Trophoblast cell (in vitro differentiated cells and primary cell): ENCODE results near the gene GARNL3.

ENCODE experiments used
- DNase-seq, 2 donors: peaks; one replicate each; pipeline ENCODE4 v3.0.0-alpha.2; 2016
- H2AFZ ChIP-seq: 2 replicates; pipeline ENCODE4 v1.6.1; 2013; ENCODE audit warnings: low read length, moderate library complexity, mild to moderate bottlenecking; ENCODE audit not compliant: insufficient read depth, poor library complexity
- H2AK5ac ChIP-seq: 2 replicates; pipeline ENCODE4 v1.6.1; 2013; ENCODE audit warnings: mild to moderate bottlenecking, low read length
- H2BK120ac ChIP-seq: 2 replicates; pipeline ENCODE4 v1.6.1; 2013; ENCODE audit warnings: low read length, mild to moderate bottlenecking, moderate library complexity; ENCODE audit not compliant: insufficient read depth, poor library complexity
- H2BK12ac ChIP-seq: 2 replicates; pipeline ENCODE4 v1.6.1; 2013; ENCODE audit warnings: mild to moderate bottlenecking, low read length, moderate library complexity
- H2BK5ac ChIP-seq: 2 replicates; pipeline ENCODE4 v1.6.1; 2013; ENCODE audit warnings: low read length, low read depth, moderate library complexity, mild to moderate bottlenecking; ENCODE audit not compliant: poor library complexity
- H3K14ac ChIP-seq: 2 replicates; pipeline ENCODE4 v1.6.1; 2013; ENCODE audit warnings: mild to moderate bottlenecking, low read length
- H3K18ac ChIP-seq: 2 replicates; pipeline ENCODE4 v1.6.1; 2013; ENCODE audit warnings: mild to moderate bottlenecking, low read length
- H3K23ac ChIP-seq: 2 replicates; pipeline ENCODE4 v1.6.1; 2013; ENCODE audit warnings: low read length
- H3K27ac ChIP-seq: 2 replicates; pipeline ENCODE4 v1.5.1; 2013; ENCODE audit warnings: low read depth, mild to moderate bottlenecking, inconsistent platforms, low read length, moderate library complexity
- H3K27me3 ChIP-seq: 2 replicates; pipeline ENCODE4 v1.6.1; 2013; ENCODE audit warnings: inconsistent platforms, mild to moderate bottlenecking, low read length, moderate library complexity; ENCODE audit not compliant: insufficient read depth
- H3K36me3 ChIP-seq, 2 experiments: 1 replicate in 1 of 2; 2 replicates in 1 of 2; pipeline ENCODE4 v1.6.1; 2013; ENCODE audit warnings: low read length in 2 of 2, mild to moderate bottlenecking in 2 of 2, moderate library complexity in 1 of 2; ENCODE audit not compliant: insufficient read depth in 2 of 2, control insufficient read depth in 1 of 2
- H3K4ac ChIP-seq: 2 replicates; pipeline ENCODE4 v1.6.1; 2013; ENCODE audit warnings: low read depth, mild to moderate bottlenecking, low read length, moderate library complexity
- H3K4me1 ChIP-seq, 2 experiments: 1 replicate in 1 of 2; 2 replicates in 1 of 2; pipeline ENCODE4 v1.6.1; 2013; ENCODE audit warnings: low read length in 2 of 2, mild to moderate bottlenecking in 2 of 2, moderate library complexity in 1 of 2; ENCODE audit not compliant: insufficient read depth in 2 of 2, control insufficient read depth in 1 of 2
- H3K4me2 ChIP-seq: 2 replicates; pipeline ENCODE4 v1.6.1; 2013; ENCODE audit warnings: inconsistent platforms, mild to moderate bottlenecking, low read length, moderate library complexity
- H3K4me3 ChIP-seq: 2 replicates; pipeline ENCODE4 v1.5.1; 2013; ENCODE audit warnings: mild to moderate bottlenecking, low read depth, low read length, inconsistent platforms
- H3K79me1 ChIP-seq: one replicate; pipeline ENCODE4 v1.6.1; 2013; ENCODE audit warnings: low read length
- H3K79me2 ChIP-seq: 2 replicates; pipeline ENCODE4 v1.6.1; 2013; ENCODE audit warnings: low read length, mild to moderate bottlenecking; ENCODE audit not compliant: control insufficient read depth, insufficient read depth, poor library complexity
- H3K9ac ChIP-seq: 2 replicates; pipeline ENCODE4 v1.6.1; 2013; ENCODE audit warnings: mild to moderate bottlenecking, low read length
- H3K9me3 ChIP-seq: 2 replicates; pipeline ENCODE4 v1.6.1; 2013; ENCODE audit warnings: low read depth, mild to moderate bottlenecking, control low read depth, inconsistent platforms, low read length; ENCODE audit not compliant: insufficient read depth
- H4K12ac ChIP-seq: 2 replicates; pipeline ENCODE4 v1.6.1; 2013; ENCODE audit warnings: low read depth, mild to moderate bottlenecking, low read length, moderate library complexity
- H4K8ac ChIP-seq: 2 replicates; pipeline ENCODE4 v1.6.1; 2013; ENCODE audit warnings: low read depth, mild to moderate bottlenecking, low read length, moderate library complexity
- H4K91ac ChIP-seq: one replicate; pipeline ENCODE4 v1.6.1; 2013; ENCODE audit warnings: low read depth, mild to moderate bottlenecking, low read length, moderate library complexity
- WGBS: extraction: QIAGEN DNeasy Blood & Tissue Kit; methylation state at CpG from one replicate; pipeline ENCODE4 v1.1.7; 2013; ENCODE audit warnings: missing lambda C conversion rate; ENCODE audit not compliant: insufficient read length, insufficient coverage; ENCODE audit errors: extremely low coverage; 5-methylcytosine and 5-hydroxymethylcytosine counted together

The GARNL3 gene

GRCh38 chr9:127216888-127217217 is 47.7 kb upstream of the GARNL3 start:
- Histone ChIP-seq H4K12ac (no peak overlapping the region), H3K18ac (no peak overlapping the region), H2BK120ac (no peak overlapping the region), H2AFZ (no peak overlapping the region), H3K36me3 (no peaks in the 10 kb centered on the region), H3K27ac (no peak overlapping the region), H3K4ac (no peak overlapping the region), H3K14ac (no peak overlapping the region), H3K4me1 (no peaks in the 10 kb centered on the region), H2BK12ac (no peak overlapping the region), H2AK5ac (no peak overlapping the region), H3K4me3 (no peak overlapping the region), H3K79me1 (no peaks in the 10 kb centered on the region), H3K4me2 (no peak overlapping the region), H3K9ac (no peak overlapping the region), H3K27me3 (no peaks in the 10 kb centered on the region), H4K8ac (no peak overlapping the region), H3K23ac (no peak overlapping the region), H2BK5ac (no peak overlapping the region), H4K91ac (no peak overlapping the region), H3K9me3 (peaks cover 2% of the 10 kb centered on the region), H3K79me2 (no peaks in the 10 kb centered on the region)
- WGBS: no CpG with 5 or more reads among the region's 5 CpGs
- no peak for DNase-seq

- no peak overlapping the region for H3K14ac ChIP-seq
- H3K18ac ChIP-seq: no peak overlapping the region
- H2BK12ac ChIP-seq: no peak overlapping the region
- H3K9me3 ChIP-seq: peaks cover 4% of the 10 kb centered on the region
- no peaks in the 10 kb centered on the region for H3K79me1 ChIP-seq
- H4K12ac ChIP-seq: no peak overlapping the region
- no peak overlapping the region for H3K4me2 ChIP-seq
- H4K91ac ChIP-seq: no peak overlapping the region
- H2AK5ac ChIP-seq: no peak overlapping the region
- no peaks in the 10 kb centered on the region for H3K79me2 ChIP-seq
- H2BK5ac ChIP-seq: no peak overlapping the region
- H3K4me3 ChIP-seq: no peak overlapping the region
- no CpG with 5 or more reads among the region's 10 CpGs for WGBS
- H3K27ac ChIP-seq: no peak overlapping the region
- H3K9ac ChIP-seq: no peak overlapping the region
- no peak overlapping the region for H4K8ac ChIP-seq
- H2AFZ ChIP-seq: no peak overlapping the region
- DNase-seq: no peak
- H3K23ac ChIP-seq: no peak overlapping the region
- no peaks in the 10 kb centered on the region for H3K36me3 ChIP-seq
- no peak overlapping the region for H2BK120ac ChIP-seq
- peaks cover 0 to 1% of the 10 kb centered on the region in 2 experiments for H3K4me1 ChIP-seq
- H3K27me3 ChIP-seq: no peaks in the 10 kb centered on the region
- H3K4ac ChIP-seq: no peak overlapping the region
Observed at GRCh38 chr9:127218818-127219217, 45.8 kb upstream of the GARNL3 start.

GRCh38 chr9:127219520-127219919 is 45.1 kb upstream of the GARNL3 start:
- H3K79me2 ChIP-seq: peaks cover under 1% of the 10 kb centered on the region
- H2BK12ac ChIP-seq: no peak overlapping the region
- no peak overlapping the region for H3K27ac ChIP-seq
- H3K4ac ChIP-seq: no peak overlapping the region
- H2BK5ac ChIP-seq: no peak overlapping the region
- no CpG with 5 or more reads among the region's 6 CpGs for WGBS
- peaks cover 2% of the 10 kb centered on the region for H3K79me1 ChIP-seq
- no peak overlapping the region for H2AK5ac ChIP-seq
- no peak overlapping the region for H3K4me3 ChIP-seq
- H2BK120ac ChIP-seq: no peak overlapping the region
- no peak overlapping the region for H3K18ac ChIP-seq
- H4K12ac ChIP-seq: no peak overlapping the region
- H2AFZ ChIP-seq: no peak overlapping the region
- no peak overlapping the region for H4K91ac ChIP-seq
- DNase-seq: no peak
- H4K8ac ChIP-seq: no peak overlapping the region
- no peaks in the 10 kb centered on the region for H3K36me3 ChIP-seq
- no peak overlapping the region for H3K14ac ChIP-seq
- H3K23ac ChIP-seq: no peak overlapping the region
- peaks cover 7% of the 10 kb centered on the region for H3K9me3 ChIP-seq
- no peak overlapping the region for H3K9ac ChIP-seq
- H3K4me2 ChIP-seq: no peak overlapping the region
- H3K27me3 ChIP-seq: no peaks in the 10 kb centered on the region
- H3K4me1 ChIP-seq: peaks cover 1 to 8% of the 10 kb centered on the region in 2 experiments

GRCh38 chr9:127221695-127222094 is 42.9 kb upstream of the GARNL3 start:
- no peak overlapping the region for H3K9ac ChIP-seq
- no peak overlapping the region for H2BK5ac ChIP-seq
- H3K79me2 ChIP-seq: peaks cover 2% of the 10 kb centered on the region
- no peak overlapping the region for H3K4me3 ChIP-seq
- no peak overlapping the region for H2BK120ac ChIP-seq
- H3K23ac ChIP-seq: no peak overlapping the region
- no peak overlapping the region for H4K12ac ChIP-seq
- H3K36me3 ChIP-seq: no peaks in the 10 kb centered on the region
- no peak overlapping the region for H3K4me2 ChIP-seq
- WGBS: no CpG with 5 or more reads among the region's 2 CpGs
- H3K4me1 ChIP-seq: peaks cover 3 to 15% of the 10 kb centered on the region in 2 experiments
- no peak overlapping the region for H2AFZ ChIP-seq
- no peak overlapping the region for H3K4ac ChIP-seq
- H4K91ac ChIP-seq: no peak overlapping the region
- no peak overlapping the region for H2AK5ac ChIP-seq
- no peak overlapping the region for H3K27ac ChIP-seq
- no peak overlapping the region for H3K18ac ChIP-seq
- peaks cover 6% of the 10 kb centered on the region for H3K79me1 ChIP-seq
- no peak overlapping the region for H3K14ac ChIP-seq
- no peak overlapping the region for H2BK12ac ChIP-seq
- no peak overlapping the region for H4K8ac ChIP-seq
- peaks cover 6% of the 10 kb centered on the region for H3K27me3 ChIP-seq
- DNase-seq: no peak
- H3K9me3 ChIP-seq: peaks cover 6% of the 10 kb centered on the region
